Liver (tissue), 9 donors: Measurements from ENCODE around the gene NKD1. TPM values are rescaled to one million over a fixed set of nuclear protein-coding genes. Genes with fewer than 3 reads are reported as not detected.

Experiments
- DNase-seq: peaks from one replicate; pipeline ENCODE4 v3.0.0-alpha.2; 2017; ENCODE audit warnings: low spot score
- H3K27ac ChIP-seq, 2 donors: one replicate each; pipeline ENCODE4 v1.7.0; 2013; ENCODE audit warnings: inconsistent platforms in 2 of 2, low read length in 2 of 2, control low read depth in 1 of 2, low read depth in 1 of 2, mild to moderate bottlenecking in 1 of 2
- H3K27me3 ChIP-seq, 4 donors: one replicate each; pipeline versions ENCODE4 v1.6.1 to v1.7.0; 2013; ENCODE audit warnings: low read length in 3 of 4, inconsistent platforms in 1 of 4, mild to moderate bottlenecking in 1 of 4, moderate library complexity in 1 of 4; ENCODE audit not compliant: control insufficient read depth in 4 of 4, insufficient read depth in 4 of 4
- H3K36me3 ChIP-seq, 4 donors: one replicate each; pipeline versions ENCODE4 v1.6.1 to v1.7.0; 2013; ENCODE audit warnings: low read length in 3 of 4, mild to moderate bottlenecking in 3 of 4, low read depth in 1 of 4, moderate library complexity in 1 of 4; ENCODE audit not compliant: control insufficient read depth in 4 of 4, insufficient read depth in 3 of 4
- H3K4me1 ChIP-seq, 4 donors: one replicate each; pipeline versions ENCODE4 v1.6.1 to v1.7.0; 2013; ENCODE audit warnings: low read length in 3 of 4, mild to moderate bottlenecking in 3 of 4, moderate library complexity in 1 of 4; ENCODE audit not compliant: control insufficient read depth in 4 of 4, insufficient read depth in 4 of 4
- H3K4me3 ChIP-seq, 3 donors: one replicate each; pipeline versions ENCODE4 v1.6.1 to v1.7.0; 2013; ENCODE audit warnings: low read length in 3 of 3, control low read depth in 1 of 3, low read depth in 1 of 3, mild to moderate bottlenecking in 1 of 3
- H3K9ac ChIP-seq, 2 donors: one replicate each; pipeline ENCODE4 v1.7.0; 2013; ENCODE audit warnings: low read length in 2 of 2, mild to moderate bottlenecking in 2 of 2, moderate library complexity in 2 of 2, control low read depth in 1 of 2, low read depth in 1 of 2
- H3K9me3 ChIP-seq, 4 donors: one replicate each; pipeline versions ENCODE4 v1.6.1 to v1.7.0; 2013; ENCODE audit warnings: low read length in 3 of 4; ENCODE audit not compliant: control insufficient read depth in 4 of 4
- EGR1 ChIP-seq, 2 donors: IDR thresholded peaks; 2 replicates each; pipeline ENCODE4 v1.6.1; 2016 to 2018; ENCODE audit warnings: antibody characterized with exemption in 2 of 2, low read depth in 2 of 2
- FOXA1 ChIP-seq: IDR thresholded peaks from 2 replicates; pipeline ENCODE4 v1.6.1; 2016; ENCODE audit warnings: antibody characterized with exemption
- FOXA2 ChIP-seq: IDR thresholded peaks from 2 replicates; pipeline ENCODE4 v1.6.1; 2016; ENCODE audit warnings: antibody characterized with exemption
- GABPA ChIP-seq, 2 donors: IDR thresholded peaks in 1 of 2; conservative IDR thresholded peaks in 1 of 2; 2 replicates each; pipeline ENCODE4 v1.6.1; 2016; ENCODE audit warnings: antibody characterized with exemption in 2 of 2, mild to moderate bottlenecking in 1 of 2, moderate library complexity in 1 of 2
- HNF4A ChIP-seq, 2 donors: conservative IDR thresholded peaks; 2 replicates each; pipeline ENCODE4 v1.6.1; 2016; ENCODE audit warnings: antibody characterized with exemption in 2 of 2, mild to moderate bottlenecking in 2 of 2
- HNF4G ChIP-seq: IDR thresholded peaks from 2 replicates; pipeline ENCODE4 v1.6.1; 2016; ENCODE audit warnings: antibody characterized with exemption
- JUND ChIP-seq, 2 donors: IDR thresholded peaks; 2 replicates each; pipeline ENCODE4 v1.6.1; 2016; ENCODE audit warnings: antibody characterized with exemption in 2 of 2
- NR2F2 ChIP-seq: IDR thresholded peaks from 2 replicates; pipeline ENCODE4 v1.6.1; 2016; ENCODE audit warnings: antibody characterized with exemption
- RAD21 ChIP-seq, 2 donors: IDR thresholded peaks; 2 replicates each; pipeline ENCODE4 v1.6.1; 2016; ENCODE audit warnings: antibody characterized with exemption in 2 of 2, mild to moderate bottlenecking in 2 of 2
- RXRA ChIP-seq, 2 donors: IDR thresholded peaks; 2 replicates each; pipeline ENCODE4 v1.6.1; 2017 to 2018; ENCODE audit warnings: antibody characterized with exemption in 2 of 2, mild to moderate bottlenecking in 1 of 2
- TAF1 ChIP-seq: conservative IDR thresholded peaks from 2 replicates; pipeline ENCODE4 v1.6.1; 2016; ENCODE audit warnings: antibody characterized with exemption, mild to moderate bottlenecking
- WGBS: extraction: QIAGEN DNeasy Blood & Tissue Kit; methylation state at CpG from one replicate; pipeline ENCODE4 v1.1.7; 2013; 5-methylcytosine and 5-hydroxymethylcytosine counted together
- polyA plus RNA-seq, 2 donors: library from polyadenylated mRNA; stranded (reverse) in 1 of 2; unstranded in 1 of 2; fragments of 200-250 nt in 1 of 2; fragments of >200 nt in 1 of 2; fragmentation: Nextera tagmentation in 1 of 2; extraction: Ambion mirVana in 1 of 2; gene quantifications; one replicate each; pipeline versions ENCODE4 v1.2.1 to v1.2.3, GENCODE V29; 2013 to 2015
- total RNA-seq, 2 donors: library from RNA; depleted of rRNA; stranded (reverse); fragments of >200 nt; gene quantifications; one replicate each; pipeline ENCODE4 v1.2.3, GENCODE V29; 2014
- TF ChIP-seq, protein P1 (sequence below): IDR thresholded peaks from 2 replicates; pipeline ENCODE4 v1.6.1; 2016; ENCODE audit warnings: antibody characterized with exemption
- TF ChIP-seq, protein P2 (sequence below): IDR thresholded peaks from 2 replicates; pipeline ENCODE4 v1.6.1; 2016; ENCODE audit warnings: antibody characterized with exemption
- TF ChIP-seq, protein P3 (sequence below): fragments of 150-350 bp; IDR thresholded peaks from 2 replicates; pipeline ENCODE4 v1.5.1; 2017; ENCODE audit warnings: improper control_type of control experiment, low read depth, low read length; ENCODE audit not compliant: missing input control
- TF ChIP-seq, protein P4 (sequence below): IDR thresholded peaks from 2 replicates; pipeline ENCODE4 v1.6.1; 2016; ENCODE audit warnings: antibody characterized with exemption, mild to moderate bottlenecking
- donor health status: healthy.
- donor health status: healthy.
- donor health status: healthy.
- donor health status: healthy.
- donor health status: healthy.

NKD1 gene
- total and polyA plus RNA-seq, 4 donors, result 0.28 to 3.5 (median 0.85) TPM

DNA sequence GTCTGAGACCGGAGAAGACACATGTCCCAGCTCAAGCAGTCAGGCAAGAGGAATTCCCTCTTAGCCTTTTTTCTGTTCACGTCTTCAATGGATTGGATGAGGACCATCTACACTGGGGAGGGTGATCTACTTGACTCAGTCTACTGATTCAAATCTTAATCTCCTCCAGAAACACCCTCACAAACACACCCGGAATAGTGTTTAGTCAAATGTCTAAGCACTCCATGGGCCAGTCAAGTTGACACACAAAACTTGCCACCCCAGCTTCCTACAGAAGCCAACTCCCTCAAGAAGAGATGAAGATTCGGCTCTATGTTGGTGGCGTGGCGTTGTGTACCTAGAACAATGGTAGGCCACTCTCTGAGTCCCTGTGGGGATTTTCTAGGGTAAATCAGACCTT, 22.5 kb upstream of the NKD1 start:
- TF ChIP-seq, protein P1, sequence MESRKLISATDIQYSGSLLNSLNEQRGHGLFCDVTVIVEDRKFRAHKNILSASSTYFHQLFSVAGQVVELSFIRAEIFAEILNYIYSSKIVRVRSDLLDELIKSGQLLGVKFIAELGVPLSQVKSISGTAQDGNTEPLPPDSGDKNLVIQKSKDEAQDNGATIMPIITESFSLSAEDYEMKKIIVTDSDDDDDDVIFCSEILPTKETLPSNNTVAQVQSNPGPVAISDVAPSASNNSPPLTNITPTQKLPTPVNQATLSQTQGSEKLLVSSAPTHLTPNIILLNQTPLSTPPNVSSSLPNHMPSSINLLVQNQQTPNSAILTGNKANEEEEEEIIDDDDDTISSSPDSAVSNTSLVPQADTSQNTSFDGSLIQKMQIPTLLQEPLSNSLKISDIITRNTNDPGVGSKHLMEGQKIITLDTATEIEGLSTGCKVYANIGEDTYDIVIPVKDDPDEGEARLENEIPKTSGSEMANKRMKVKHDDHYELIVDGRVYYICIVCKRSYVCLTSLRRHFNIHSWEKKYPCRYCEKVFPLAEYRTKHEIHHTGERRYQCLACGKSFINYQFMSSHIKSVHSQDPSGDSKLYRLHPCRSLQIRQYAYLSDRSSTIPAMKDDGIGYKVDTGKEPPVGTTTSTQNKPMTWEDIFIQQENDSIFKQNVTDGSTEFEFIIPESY, result no peak
- TF ChIP-seq GABPA (IDR thresholded peaks at IDR 0.05 in 1 of 2, conservative IDR thresholded peaks at IDR 0.05 in 1 of 2) (no peak), NR2F2 (no peak), FOXA2 (no peak), RAD21 (IDR thresholded peaks at IDR 0.05) (no peak), HNF4A (conservative IDR thresholded peaks at IDR 0.05) (no peak), FOXA1 (no peak)
- TF ChIP-seq, protein P2, sequence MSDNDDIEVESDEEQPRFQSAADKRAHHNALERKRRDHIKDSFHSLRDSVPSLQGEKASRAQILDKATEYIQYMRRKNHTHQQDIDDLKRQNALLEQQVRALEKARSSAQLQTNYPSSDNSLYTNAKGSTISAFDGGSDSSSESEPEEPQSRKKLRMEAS, result no peak
- TF ChIP-seq, protein P3, sequence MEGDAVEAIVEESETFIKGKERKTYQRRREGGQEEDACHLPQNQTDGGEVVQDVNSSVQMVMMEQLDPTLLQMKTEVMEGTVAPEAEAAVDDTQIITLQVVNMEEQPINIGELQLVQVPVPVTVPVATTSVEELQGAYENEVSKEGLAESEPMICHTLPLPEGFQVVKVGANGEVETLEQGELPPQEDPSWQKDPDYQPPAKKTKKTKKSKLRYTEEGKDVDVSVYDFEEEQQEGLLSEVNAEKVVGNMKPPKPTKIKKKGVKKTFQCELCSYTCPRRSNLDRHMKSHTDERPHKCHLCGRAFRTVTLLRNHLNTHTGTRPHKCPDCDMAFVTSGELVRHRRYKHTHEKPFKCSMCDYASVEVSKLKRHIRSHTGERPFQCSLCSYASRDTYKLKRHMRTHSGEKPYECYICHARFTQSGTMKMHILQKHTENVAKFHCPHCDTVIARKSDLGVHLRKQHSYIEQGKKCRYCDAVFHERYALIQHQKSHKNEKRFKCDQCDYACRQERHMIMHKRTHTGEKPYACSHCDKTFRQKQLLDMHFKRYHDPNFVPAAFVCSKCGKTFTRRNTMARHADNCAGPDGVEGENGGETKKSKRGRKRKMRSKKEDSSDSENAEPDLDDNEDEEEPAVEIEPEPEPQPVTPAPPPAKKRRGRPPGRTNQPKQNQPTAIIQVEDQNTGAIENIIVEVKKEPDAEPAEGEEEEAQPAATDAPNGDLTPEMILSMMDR, result no peak
- TF ChIP-seq, protein P4, sequence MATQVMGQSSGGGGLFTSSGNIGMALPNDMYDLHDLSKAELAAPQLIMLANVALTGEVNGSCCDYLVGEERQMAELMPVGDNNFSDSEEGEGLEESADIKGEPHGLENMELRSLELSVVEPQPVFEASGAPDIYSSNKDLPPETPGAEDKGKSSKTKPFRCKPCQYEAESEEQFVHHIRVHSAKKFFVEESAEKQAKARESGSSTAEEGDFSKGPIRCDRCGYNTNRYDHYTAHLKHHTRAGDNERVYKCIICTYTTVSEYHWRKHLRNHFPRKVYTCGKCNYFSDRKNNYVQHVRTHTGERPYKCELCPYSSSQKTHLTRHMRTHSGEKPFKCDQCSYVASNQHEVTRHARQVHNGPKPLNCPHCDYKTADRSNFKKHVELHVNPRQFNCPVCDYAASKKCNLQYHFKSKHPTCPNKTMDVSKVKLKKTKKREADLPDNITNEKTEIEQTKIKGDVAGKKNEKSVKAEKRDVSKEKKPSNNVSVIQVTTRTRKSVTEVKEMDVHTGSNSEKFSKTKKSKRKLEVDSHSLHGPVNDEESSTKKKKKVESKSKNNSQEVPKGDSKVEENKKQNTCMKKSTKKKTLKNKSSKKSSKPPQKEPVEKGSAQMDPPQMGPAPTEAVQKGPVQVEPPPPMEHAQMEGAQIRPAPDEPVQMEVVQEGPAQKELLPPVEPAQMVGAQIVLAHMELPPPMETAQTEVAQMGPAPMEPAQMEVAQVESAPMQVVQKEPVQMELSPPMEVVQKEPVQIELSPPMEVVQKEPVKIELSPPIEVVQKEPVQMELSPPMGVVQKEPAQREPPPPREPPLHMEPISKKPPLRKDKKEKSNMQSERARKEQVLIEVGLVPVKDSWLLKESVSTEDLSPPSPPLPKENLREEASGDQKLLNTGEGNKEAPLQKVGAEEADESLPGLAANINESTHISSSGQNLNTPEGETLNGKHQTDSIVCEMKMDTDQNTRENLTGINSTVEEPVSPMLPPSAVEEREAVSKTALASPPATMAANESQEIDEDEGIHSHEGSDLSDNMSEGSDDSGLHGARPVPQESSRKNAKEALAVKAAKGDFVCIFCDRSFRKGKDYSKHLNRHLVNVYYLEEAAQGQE, result no peak
- no peak for DNase-seq
- Histone ChIP-seq H3K4me3 (no peak overlapping the region), H3K9me3 (peaks cover 0 to 8% (median 2%) of the 10 kb centered on the region in 4 donors), H3K36me3 (no peaks in the 10 kb centered on the region), H3K27ac (no peak overlapping the region), H3K27me3 (no peaks in the 10 kb centered on the region), H3K4me1 (peaks cover 0 to 6% (median 4%) of the 10 kb centered on the region in 4 donors), H3K9ac (no peak overlapping the region)
- WGBS, result 94% methylated on average over 6 of the region's 6 CpGs

DNA sequence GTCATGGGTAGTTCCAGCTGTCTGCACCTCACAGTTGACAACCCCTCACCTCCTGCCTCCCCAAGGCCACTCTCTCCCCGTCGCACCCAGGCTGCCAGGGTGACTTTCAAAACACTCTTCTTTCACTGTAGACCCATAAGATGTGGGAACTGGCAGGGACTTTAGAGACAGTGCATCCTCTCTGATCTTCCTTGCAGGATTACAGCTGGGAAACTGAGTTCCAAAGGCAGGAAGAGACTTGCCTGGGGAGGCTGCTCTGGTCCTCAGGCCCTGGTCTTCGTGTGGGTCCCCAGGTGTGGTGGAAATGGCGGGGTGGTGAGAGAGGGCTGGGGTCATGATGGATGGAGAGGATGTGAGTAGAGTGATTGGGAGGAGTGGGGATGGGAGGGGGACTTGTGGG, 21.9 kb upstream of the NKD1 start:
- no peak overlapping the region for H3K27ac ChIP-seq
- peaks cover 3 to 10% (median 6%) of the 10 kb centered on the region in 4 donors for H3K4me1 ChIP-seq
- TF ChIP-seq HNF4G (no peak), TAF1 (no peak), FOXA1 (no peak), EGR1 (IDR thresholded peaks at IDR 0.05; ENCODE audit: low read depth in 2 of 2) (no peak), JUND (IDR thresholded peaks at IDR 0.05) (no peak), NR2F2 (no peak), RXRA (IDR thresholded peaks at IDR 0.05) (no peak), FOXA2 (no peak), RAD21 (IDR thresholded peaks at IDR 0.05) (no peak)
- TF ChIP-seq, protein P1, result no peak
- H3K4me3 ChIP-seq, result no peak overlapping the region
- no peak overlapping the region for H3K9ac ChIP-seq
- no peaks in the 10 kb centered on the region for H3K27me3 ChIP-seq
- H3K36me3 ChIP-seq, result no peaks in the 10 kb centered on the region
- 89% methylated on average over 4 of the region's 4 CpGs for WGBS
- peaks cover 0 to 8% (median 2%) of the 10 kb centered on the region in 4 donors for H3K9me3 ChIP-seq
- DNase-seq, result no peak
